ENCODE results near the gene USP6.

- no peak for TF ChIP-seq CTCF (IDR thresholded peaks at IDR 0.05)
- TF ChIP-seq POLR2AphosphoS5 (IDR thresholded peaks at IDR 0.05; ENCODE audit: insufficient read depth in 1 of 2, low read depth in 1 of 2), result no peak
These were observed 63.2 kb downstream of the USP6 start for GRCh38 chr17:5179003-5179402.
